HG03571 (cell line): ENCODE results near the gene IMPDH1.

Experiments
- ATAC-seq: cut with Tn5 transposase; IDR thresholded peaks from one replicate; pipeline ENCODE4 v1.9.1; 2021; ENCODE audit not compliant: unreplicated experiment

IMPDH1 gene

GRCh38 chr7:128405471-128406313 is 4.1 kb downstream of the IMPDH1 start:
- no peak for ATAC-seq

GRCh38 chr7:128404886-128405470 is 4.8 kb downstream of the IMPDH1 start:
- ATAC-seq: no peak

GRCh38 chr7:128404143-128404681 is 5.6 kb downstream of the IMPDH1 start:
- ATAC-seq: no peak

- ATAC-seq: no peak
These were observed 6.1 kb downstream of the IMPDH1 start for GRCh38 chr7:128403676-128404075.

- no peak for ATAC-seq
These were observed 7.4 kb downstream of the IMPDH1 start for GRCh38 chr7:128402356-128402755.

- no peak for ATAC-seq
These were observed 9.2 kb downstream of the IMPDH1 start for GRCh38 chr7:128400566-128400965.

GRCh38 chr7:128399991-128400390 is 9.8 kb downstream of the IMPDH1 start:
- ATAC-seq: no peak

- no peak for ATAC-seq
These were observed 11.0 kb downstream of the IMPDH1 start for GRCh38 chr7:128398841-128399135.

GRCh38 chr7:128398016-128398840 is 11.6 kb downstream of the IMPDH1 start:
- no peak for ATAC-seq

- no peak for ATAC-seq
These were observed 13.4 kb downstream of the IMPDH1 start for GRCh38 chr7:128396357-128396756.

GRCh38 chr7:128395748-128396147 is 14.0 kb downstream of the IMPDH1 start:
- no peak for ATAC-seq

GRCh38 chr7:128394904-128395496 is 14.8 kb downstream of the IMPDH1 start:
- ATAC-seq: no peak

GRCh38 chr7:128393526-128394330 is 16.1 kb downstream of the IMPDH1 start:
- no peak for ATAC-seq

- no peak for ATAC-seq
These were observed 17.1 kb downstream of the IMPDH1 start for GRCh38 chr7:128392446-128393327.

- ATAC-seq: no peak
These were observed 18.0 kb downstream of the IMPDH1 start for GRCh38 chr7:128391805-128392204.

GRCh38 chr7:128390871-128391565 is 18.8 kb downstream of the IMPDH1 start:
- no peak for ATAC-seq

GRCh38 chr7:128389618-128390329 is 20.0 kb downstream of the IMPDH1 start:
- ATAC-seq: no peak

- ATAC-seq: no peak
These were observed 20.6 kb downstream of the IMPDH1 start for GRCh38 chr7:128389085-128389617.
